Small intestine (tissue), 7 donors: ENCODE results near the gene RBM4B. TPM values are rescaled to one million over a fixed set of nuclear protein-coding genes. Genes with fewer than 3 reads are reported as not detected.

Source experiments
- DNase-seq, 2 donors: peaks; one replicate each; pipeline versions ENCODE4 v3.0.0 to v3.0.0-alpha.2; 2013
- FAIRE-seq: peaks from 2 replicates; lab custom pipeline; 2012; peaks lifted over from hg19 to GRCh38; lab: Jason Lieb, UNC
- H3K27ac ChIP-seq, 3 donors: one replicate each; pipeline ENCODE4 v1.5.1; 2013; ENCODE audit warnings: low read length in 2 of 3, mild to moderate bottlenecking in 2 of 3, control low read depth in 1 of 3, inconsistent platforms in 1 of 3, low read depth in 1 of 3, moderate library complexity in 1 of 3
- H3K27me3 ChIP-seq, 3 donors: one replicate each; pipeline ENCODE4 v1.6.1; 2013; ENCODE audit warnings: low read length in 3 of 3, inconsistent platforms in 1 of 3; ENCODE audit not compliant: control insufficient read depth in 3 of 3, insufficient read depth in 3 of 3
- H3K36me3 ChIP-seq, 3 donors: one replicate each; pipeline ENCODE4 v1.6.1; 2013; ENCODE audit warnings: low read length in 3 of 3, inconsistent platforms in 1 of 3, low read depth in 1 of 3, mild to moderate bottlenecking in 1 of 3, moderate library complexity in 1 of 3; ENCODE audit not compliant: control insufficient read depth in 3 of 3, insufficient read depth in 2 of 3
- H3K4me1 ChIP-seq, 3 donors: one replicate each; pipeline ENCODE4 v1.6.1; 2013; ENCODE audit warnings: low read length in 2 of 3, inconsistent platforms in 1 of 3, low read depth in 1 of 3, mild to moderate bottlenecking in 1 of 3, moderate library complexity in 1 of 3; ENCODE audit not compliant: control insufficient read depth in 3 of 3, insufficient read depth in 2 of 3
- H3K4me3 ChIP-seq, 3 donors: one replicate each; pipeline ENCODE4 v1.5.1; 2013; ENCODE audit warnings: low read length in 3 of 3, control low read depth in 1 of 3, inconsistent platforms in 1 of 3, low read depth in 1 of 3, mild to moderate bottlenecking in 1 of 3, moderate library complexity in 1 of 3
- H3K9me3 ChIP-seq, 2 donors: one replicate each; pipeline ENCODE4 v1.6.1; 2013; ENCODE audit warnings: low read depth in 1 of 2, low read length in 1 of 2; ENCODE audit not compliant: control insufficient read depth in 2 of 2, insufficient read depth in 1 of 2
- WGBS, 3 donors: extraction: QIAGEN DNeasy Blood & Tissue Kit; methylation state at CpG; one replicate each; pipeline ENCODE4 v1.1.7; 2013; 5-methylcytosine and 5-hydroxymethylcytosine counted together
- polyA plus RNA-seq, 4 donors: library from polyadenylated mRNA; stranded (reverse) in 3 of 4; unstranded in 1 of 4; fragments of 200-250 nt in 3 of 4; fragments of 120-200 nt in 1 of 4; gene quantifications; one replicate each; pipeline versions ENCODE4 v1.2.1 to v1.2.3, GENCODE V29; 2013
- donor health status: healthy with polysubstance abuse.
- donor health status: control.
- donor health status: control.
- donor health status: Bipolar disorder and iron deficiency.
- donor health status: healthy.

RBM4B gene
- polyA plus RNA-seq, 4 donors: 7.0 to 35.9 (median 11.3) TPM

DNA sequence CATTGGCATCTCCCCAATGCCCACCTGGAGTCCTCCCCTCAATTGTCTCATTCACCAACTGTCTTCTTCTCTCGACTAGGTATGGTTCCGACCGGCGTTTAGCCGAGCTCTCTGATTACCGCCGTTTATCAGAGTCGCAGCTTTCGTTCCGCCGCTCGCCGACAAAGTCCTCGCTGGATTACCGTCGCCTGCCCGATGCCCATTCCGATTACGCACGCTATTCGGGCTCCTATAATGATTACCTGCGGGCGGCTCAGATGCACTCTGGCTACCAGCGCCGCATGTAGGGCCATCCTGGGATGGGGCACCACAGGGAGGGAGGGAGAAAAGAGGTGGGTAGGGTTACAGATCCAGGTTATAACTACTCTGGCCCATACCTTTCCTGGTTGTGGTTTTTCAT lies 51.3 kb downstream of the RBM4B start:
- WGBS, 3 donors: 93 to 96% (median 95%) methylated on average over 25 of the region's 25 CpGs
- H3K4me1 ChIP-seq: peaks cover 0 to 6% (median 0%) of the 10 kb centered on the region in 3 donors
- H3K36me3 ChIP-seq: peaks cover 22 to 71% (median 33%) of the 10 kb centered on the region in 3 donors
- no peak for DNase-seq
- H3K9me3 ChIP-seq: no peaks in the 10 kb centered on the region
- H3K4me3 ChIP-seq: no peak overlapping the region
- no peaks in the 10 kb centered on the region for H3K27me3 ChIP-seq
- H3K27ac ChIP-seq: no peak overlapping the region
- no peak for FAIRE-seq

DNA sequence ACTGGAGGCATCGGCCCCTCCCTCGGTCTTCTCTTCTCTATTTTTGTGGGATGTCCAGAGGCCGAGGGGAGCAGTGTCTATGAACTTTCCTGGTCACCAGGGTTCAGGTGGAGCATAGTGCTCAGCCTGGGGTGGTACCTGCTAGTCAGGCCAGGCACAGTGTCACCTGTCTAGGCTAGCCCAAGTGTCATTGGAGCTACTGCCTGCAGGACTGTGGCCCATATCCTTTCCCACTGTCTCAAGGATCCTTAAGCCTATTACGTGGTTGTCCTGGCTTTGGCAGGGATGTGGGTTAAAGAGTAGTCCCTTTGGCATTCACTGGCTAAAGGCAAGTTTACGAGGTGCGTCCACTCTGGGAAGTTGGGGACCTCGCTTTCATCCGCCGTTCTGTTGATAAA lies 51.9 kb downstream of the RBM4B start:
- no peaks in the 10 kb centered on the region for H3K27me3 ChIP-seq
- H3K4me1 ChIP-seq: peaks cover 0 to 6% (median 0%) of the 10 kb centered on the region in 3 donors
- H3K36me3 ChIP-seq: peaks cover 22 to 72% (median 33%) of the 10 kb centered on the region in 3 donors
- no peak overlapping the region for H3K27ac ChIP-seq
- FAIRE-seq (no peak), DNase-seq (no peak)
- H3K9me3 ChIP-seq: no peaks in the 10 kb centered on the region
- 89 to 91% (median 90%) methylated on average over 9 of the region's 9 CpGs for WGBS, 3 donors
- H3K4me3 ChIP-seq: no peak overlapping the region

DNA sequence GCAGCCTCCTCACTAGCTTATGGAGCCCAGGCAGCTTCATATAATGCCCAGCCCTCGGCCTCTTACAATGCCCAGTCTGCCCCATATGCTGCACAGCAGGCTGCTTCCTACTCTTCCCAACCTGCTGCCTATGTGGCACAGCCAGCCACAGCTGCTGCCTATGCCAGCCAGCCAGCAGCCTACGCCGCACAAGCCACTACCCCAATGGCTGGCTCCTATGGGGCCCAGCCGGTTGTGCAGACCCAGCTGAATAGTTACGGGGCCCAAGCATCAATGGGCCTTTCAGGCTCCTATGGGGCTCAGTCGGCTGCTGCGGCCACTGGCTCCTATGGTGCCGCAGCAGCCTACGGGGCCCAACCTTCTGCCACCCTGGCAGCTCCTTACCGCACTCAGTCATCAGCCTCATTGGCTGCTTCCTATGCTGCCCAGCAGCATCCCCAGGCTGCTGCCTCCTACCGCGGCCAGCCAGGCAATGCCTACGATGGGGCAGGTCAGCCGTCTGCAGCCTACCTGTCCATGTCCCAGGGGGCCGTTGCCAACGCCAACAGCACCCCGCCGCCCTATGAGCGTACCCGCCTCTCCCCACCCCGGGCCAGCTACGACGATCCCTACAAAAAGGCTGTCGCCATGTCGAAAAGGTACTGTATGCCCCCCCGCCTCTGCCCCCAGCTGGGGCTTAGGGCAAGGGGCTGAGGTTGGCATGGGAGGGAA lies 52.5 kb downstream of the RBM4B start:
- no peak for DNase-seq
- WGBS, 3 donors: 94 to 97% (median 95%) methylated on average over 21 to 26 of the region's 26 CpGs
- Histone ChIP-seq H3K27ac (no peak overlapping the region), H3K27me3 (no peaks in the 10 kb centered on the region), H3K36me3 (peaks cover 22 to 72% (median 33%) of the 10 kb centered on the region in 3 donors), H3K4me1 (peaks cover 0 to 9% (median 0%) of the 10 kb centered on the region in 3 donors), H3K9me3 (no peaks in the 10 kb centered on the region), H3K4me3 (no peak overlapping the region)
- no peak for FAIRE-seq

DNA sequence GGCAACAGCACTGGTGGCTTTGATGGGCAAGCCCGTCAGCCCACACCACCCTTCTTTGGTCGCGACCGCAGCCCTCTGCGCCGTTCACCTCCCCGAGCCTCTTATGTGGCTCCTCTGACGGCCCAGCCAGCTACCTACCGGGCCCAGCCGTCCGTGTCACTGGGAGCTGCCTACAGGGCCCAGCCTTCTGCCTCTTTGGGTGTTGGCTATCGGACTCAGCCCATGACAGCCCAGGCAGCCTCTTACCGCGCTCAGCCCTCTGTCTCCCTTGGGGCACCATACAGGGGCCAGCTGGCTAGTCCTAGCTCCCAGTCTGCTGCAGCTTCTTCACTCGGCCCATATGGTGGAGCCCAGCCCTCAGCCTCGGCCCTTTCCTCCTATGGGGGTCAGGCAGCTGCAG lies 53.2 kb downstream of the RBM4B start:
- FAIRE-seq: no peak
- H3K27ac ChIP-seq: no peak overlapping the region
- DNase-seq: no peak
- no peaks in the 10 kb centered on the region for H3K27me3 ChIP-seq
- peaks cover 0 to 9% (median 0%) of the 10 kb centered on the region in 3 donors for H3K4me1 ChIP-seq
- H3K4me3 ChIP-seq: no peak overlapping the region
- 82 to 86% (median 84%) methylated on average over 16 of the region's 16 CpGs for WGBS, 3 donors
- peaks cover 22 to 65% (median 30%) of the 10 kb centered on the region in 3 donors for H3K36me3 ChIP-seq
- no peaks in the 10 kb centered on the region for H3K9me3 ChIP-seq

DNA sequence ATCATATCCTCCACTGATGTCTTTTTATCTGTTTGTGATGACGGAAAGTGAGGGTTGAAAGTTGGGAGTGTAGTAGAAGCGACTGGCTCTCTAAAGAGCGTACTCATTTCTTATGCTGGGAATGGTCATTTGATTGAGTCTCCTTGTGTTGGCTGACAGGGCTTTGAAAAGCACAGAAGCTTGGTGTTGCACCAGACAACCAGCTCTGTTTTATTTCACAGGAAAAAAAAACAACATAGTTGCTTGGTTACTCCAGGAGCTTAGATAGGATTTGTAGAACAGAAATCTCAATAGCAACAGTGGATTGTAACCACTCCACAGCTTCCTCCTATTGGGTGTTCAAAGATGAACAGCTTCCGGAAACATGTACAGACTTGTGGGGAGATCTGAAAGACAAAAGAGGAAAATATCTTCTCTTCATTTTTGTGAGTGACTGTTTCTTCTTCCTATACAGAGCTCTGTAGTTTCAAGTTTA lies 58.6 kb downstream of the RBM4B start:
- no peak for FAIRE-seq
- 13 to 23% (median 16%) methylated on average over 4 of the region's 4 CpGs for WGBS, 3 donors

GRCh38 chr11:66617155-66617834 lies 60.4 kb downstream of the RBM4B start:
- Histone ChIP-seq H3K36me3 (peaks cover 0 to 19% (median 0%) of the 10 kb centered on the region in 3 donors), H3K9me3 (no peaks in the 10 kb centered on the region), H3K27ac (peak overlapping the region; percentile 90 to 99 (median 98)), H3K4me1 (peaks cover 0 to 13% (median 3%) of the 10 kb centered on the region in 3 donors), H3K27me3 (no peaks in the 10 kb centered on the region), H3K4me3 (peak overlapping the region; percentile 81 to 92 (median 87))
- FAIRE-seq: no peak
- WGBS, 3 donors: 0 to 1% (median 1%) methylated on average over 33 to 38 of the region's 38 CpGs
- DNase-seq: no peak

More for the DNA sequence above, 58.6 kb downstream of the RBM4B start:
- H3K4me1 ChIP-seq: peaks cover 0 to 13% (median 9%) of the 10 kb centered on the region in 3 donors
- H3K4me3 ChIP-seq: peak overlapping the region in 2 of 3 donors; percentile 81 to 87
- H3K9me3 ChIP-seq: no peaks in the 10 kb centered on the region
- peak; percentile 46 to 49 for DNase-seq
- no peaks in the 10 kb centered on the region for H3K27me3 ChIP-seq
- peaks cover 0 to 24% (median under 1%) of the 10 kb centered on the region in 3 donors for H3K36me3 ChIP-seq
- peak overlapping the region; percentile 48 to 99 (median 51) for H3K27ac ChIP-seq

DNA sequence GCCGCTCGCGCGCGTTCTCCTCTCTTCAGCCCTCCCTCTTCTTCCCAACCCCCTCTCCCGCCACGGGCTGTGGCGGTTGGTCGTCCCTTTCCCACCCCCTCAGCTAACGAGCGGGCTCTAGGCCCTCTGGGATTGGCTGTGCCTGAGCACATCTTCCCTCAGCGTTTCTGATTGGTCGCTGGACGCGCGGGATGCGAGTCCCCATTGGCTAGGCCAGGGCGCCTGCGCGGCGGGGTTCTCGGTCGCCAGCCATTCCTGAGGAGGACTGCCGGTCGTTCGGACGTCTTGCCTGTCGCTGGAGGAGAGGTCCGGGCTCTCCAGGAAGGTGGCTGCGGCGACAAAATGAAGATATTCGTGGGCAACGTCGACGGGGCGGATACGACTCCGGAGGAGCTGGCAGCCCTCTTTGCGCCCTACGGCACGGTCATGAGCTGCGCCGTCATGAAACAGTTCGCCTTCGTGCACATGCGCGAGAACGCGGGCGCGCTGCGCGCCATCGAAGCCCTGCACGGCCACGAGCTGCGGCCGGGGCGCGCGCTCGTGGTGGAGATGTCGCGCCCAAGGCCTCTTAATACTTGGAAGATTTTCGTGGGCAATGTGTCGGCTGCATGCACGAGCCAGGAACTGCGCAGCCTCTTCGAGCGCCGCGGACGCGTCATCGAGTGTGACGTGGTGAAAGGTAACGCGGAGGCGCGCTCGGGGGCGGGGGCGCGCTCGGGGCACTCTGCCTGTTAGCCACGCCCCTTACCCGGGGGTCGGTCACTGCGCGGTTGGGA lies 61.1 kb downstream of the RBM4B start, which contains the start of gene RBM14:
RBM14 (plus strand) TSS at position 252 of the 776 bp plus-strand sequence; CDS start at position 343, 91 bp downstream.
- H3K9me3 ChIP-seq: no peaks in the 10 kb centered on the region
- no peak for FAIRE-seq
- peaks cover 0 to 13% (median 3%) of the 10 kb centered on the region in 3 donors for H3K4me1 ChIP-seq
- H3K36me3 ChIP-seq: peaks cover 0 to 15% (median 0%) of the 10 kb centered on the region in 3 donors
- peak within 1 kb of the TSS; percentile 90 to 99 (median 98) for H3K27ac ChIP-seq
- H3K27me3 ChIP-seq: no peaks in the 10 kb centered on the region
- peak within 1 kb of the TSS; percentile 81 to 92 (median 87) for H3K4me3 ChIP-seq
- peak; percentile 100 for DNase-seq
- 0 to 1% (median 0%) methylated on average over 90 of the region's 90 CpGs for WGBS, 3 donors
